Mesenchymal stem cell (in vitro differentiated cells and primary cell): ENCODE results near the gene DHX30.

Experiments used
- DNase-seq: peaks from one replicate; pipeline ENCODE4 v3.0.0-alpha.2; 2013
- H2AFZ ChIP-seq: one replicate; pipeline ENCODE4 v1.6.1; 2013; ENCODE audit warnings: low read depth, mild to moderate bottlenecking, control low read depth, inconsistent platforms, low read length, moderate library complexity
- H2AK5ac ChIP-seq: 2 replicates; pipeline ENCODE4 v1.6.1; 2013; ENCODE audit warnings: low read length, moderate library complexity, mild to moderate bottlenecking, inconsistent platforms; ENCODE audit not compliant: severe bottlenecking
- H2BK120ac ChIP-seq: one replicate; pipeline ENCODE4 v1.6.1; 2013; ENCODE audit warnings: low read depth, mild to moderate bottlenecking, inconsistent platforms, low read length, moderate library complexity
- H2BK12ac ChIP-seq, 2 experiments: one replicate each; pipeline ENCODE4 v1.6.1; 2013; ENCODE audit warnings: inconsistent platforms in 2 of 2, low read length in 2 of 2, mild to moderate bottlenecking in 2 of 2, moderate library complexity in 2 of 2, control low read depth in 1 of 2
- H2BK15ac ChIP-seq: one replicate; pipeline ENCODE4 v1.6.1; 2013; ENCODE audit warnings: mild to moderate bottlenecking, low read depth, inconsistent platforms; ENCODE audit not compliant: poor library complexity, severe bottlenecking
- H2BK5ac ChIP-seq: 2 replicates; pipeline ENCODE4 v1.6.1; 2013; ENCODE audit warnings: low read depth, mild to moderate bottlenecking, low read length, control low read depth, inconsistent platforms; ENCODE audit not compliant: poor library complexity, severe bottlenecking
- H3K14ac ChIP-seq, 2 experiments: one replicate each; pipeline ENCODE4 v1.6.1; 2013; ENCODE audit warnings: inconsistent platforms in 2 of 2, low read length in 2 of 2, control low read depth in 1 of 2, mild to moderate bottlenecking in 1 of 2, moderate library complexity in 1 of 2
- H3K18ac ChIP-seq, 2 experiments: one replicate each; pipeline ENCODE4 v1.6.1; 2013; ENCODE audit warnings: inconsistent platforms in 2 of 2, low read length in 2 of 2, control low read depth in 1 of 2, low read depth in 1 of 2, mild to moderate bottlenecking in 1 of 2
- H3K23ac ChIP-seq, 2 experiments: one replicate each; pipeline ENCODE4 v1.6.1; 2013; ENCODE audit warnings: inconsistent platforms in 2 of 2, low read length in 2 of 2, mild to moderate bottlenecking in 2 of 2, moderate library complexity in 2 of 2, control low read depth in 1 of 2
- H3K27ac ChIP-seq: 2 replicates; pipeline ENCODE4 v1.5.1; 2013; ENCODE audit warnings: mild to moderate bottlenecking, moderate library complexity, low read length, control low read depth, inconsistent platforms; ENCODE audit not compliant: poor library complexity, severe bottlenecking
- H3K27me3 ChIP-seq, 2 experiments: 2 replicates each; pipeline versions ENCODE4 v1.6.1 to v1.7.0; 2013; ENCODE audit warnings: low read length in 2 of 2, mild to moderate bottlenecking in 2 of 2, moderate library complexity in 2 of 2, control low read depth in 1 of 2, inconsistent platforms in 1 of 2; ENCODE audit not compliant: control insufficient read depth in 1 of 2, insufficient read depth in 1 of 2
- H3K36me3 ChIP-seq, 2 experiments: 2 replicates each; pipeline versions ENCODE4 v1.6.1 to v1.7.0; 2013; ENCODE audit warnings: low read length in 2 of 2, control low read depth in 1 of 2, inconsistent platforms in 1 of 2, low read depth in 1 of 2, mild to moderate bottlenecking in 1 of 2; ENCODE audit not compliant: insufficient read depth in 2 of 2, control insufficient read depth in 1 of 2
- H3K4ac ChIP-seq, 2 experiments: one replicate each; pipeline ENCODE4 v1.6.1; 2013; ENCODE audit warnings: inconsistent platforms in 2 of 2, low read length in 2 of 2, mild to moderate bottlenecking in 2 of 2, moderate library complexity in 2 of 2, control low read depth in 1 of 2, low read depth in 1 of 2
- H3K4me1 ChIP-seq: 2 replicates; pipeline ENCODE4 v1.6.1; 2013; ENCODE audit warnings: low read depth, low read length, control low read depth; ENCODE audit not compliant: control insufficient read depth, insufficient read depth
- H3K4me2 ChIP-seq: 2 replicates; pipeline ENCODE4 v1.6.1; 2013; ENCODE audit warnings: low read length, mild to moderate bottlenecking, inconsistent platforms; ENCODE audit not compliant: poor library complexity, severe bottlenecking
- H3K4me3 ChIP-seq, 2 experiments: 2 replicates each; pipeline versions ENCODE4 v1.5.1 to v1.7.0; 2013; ENCODE audit warnings: low read length in 2 of 2, mild to moderate bottlenecking in 2 of 2, control low read depth in 1 of 2, low read depth in 1 of 2; ENCODE audit not compliant: insufficient read depth in 1 of 2
- H3K79me1 ChIP-seq: replicated peaks from 2 replicates; pipeline ENCODE4 v1.6.1; 2013; ENCODE audit warnings: mild to moderate bottlenecking, control low read depth, low read length, inconsistent platforms; ENCODE audit not compliant: poor library complexity, severe bottlenecking
- H3K9ac ChIP-seq: 2 replicates; pipeline ENCODE4 v1.7.0; 2013; ENCODE audit warnings: mild to moderate bottlenecking, low read length, moderate library complexity
- H3K9me3 ChIP-seq: 2 replicates; pipeline ENCODE4 v1.7.0; 2013; ENCODE audit warnings: mild to moderate bottlenecking, low read length; ENCODE audit not compliant: control insufficient read depth
- H4K8ac ChIP-seq: one replicate; pipeline ENCODE4 v1.6.1; 2013; ENCODE audit warnings: inconsistent platforms, mild to moderate bottlenecking, low read length, moderate library complexity
- H4K91ac ChIP-seq: one replicate; pipeline ENCODE4 v1.6.1; 2013; ENCODE audit warnings: mild to moderate bottlenecking, low read length, inconsistent platforms
- WGBS: methylation state at CpG from one replicate; pipeline ENCODE4 v1.1.7; 2013; ENCODE audit warnings: mixed read lengths; 5-methylcytosine and 5-hydroxymethylcytosine counted together

The DHX30 gene

DNA sequence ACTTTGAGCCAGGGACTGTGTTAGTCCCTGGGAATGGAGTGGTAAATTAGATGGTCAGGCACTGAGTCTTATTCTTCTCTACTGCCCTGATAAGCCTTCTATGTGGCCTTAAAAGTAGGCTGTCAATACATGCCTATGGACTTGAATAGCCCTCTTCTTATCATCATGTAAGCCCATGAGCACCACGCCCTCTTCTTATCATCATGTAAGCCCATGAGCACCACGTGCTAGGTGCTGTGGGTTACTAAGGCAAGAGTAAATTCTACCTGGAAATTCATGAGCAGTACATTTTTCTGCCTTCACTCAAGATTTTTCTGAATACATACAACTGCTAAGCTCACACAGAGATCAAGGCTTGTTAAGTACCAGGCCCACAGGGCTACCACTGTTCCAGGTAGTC is 68.5 kb downstream of the DHX30 start:
- Histone ChIP-seq H3K36me3 (peaks cover 60 to 86% of the 10 kb centered on the region in 2 experiments), H4K91ac (no peak overlapping the region), H2AFZ (no peak overlapping the region), H4K8ac (no peak overlapping the region), H2BK120ac (no peak overlapping the region), H2BK15ac (no peak overlapping the region), H2AK5ac (no peak overlapping the region), H3K27ac (no peak overlapping the region), H3K18ac (no peak overlapping the region), H3K4ac (no peak overlapping the region), H3K9me3 (no peaks in the 10 kb centered on the region), H3K27me3 (no peaks in the 10 kb centered on the region), H3K4me2 (no peak overlapping the region), H3K14ac (no peak overlapping the region), H2BK12ac (no peak overlapping the region), H3K4me3 (no peak overlapping the region), H3K9ac (no peak overlapping the region), H3K4me1 (peaks cover 4% of the 10 kb centered on the region), H2BK5ac (no peak overlapping the region), H3K23ac (no peak overlapping the region), H3K79me1 (peaks cover 52% of the 10 kb centered on the region)
- WGBS = 98% methylated on average over 2 of the region's 2 CpGs
- no peak for DNase-seq

DNA sequence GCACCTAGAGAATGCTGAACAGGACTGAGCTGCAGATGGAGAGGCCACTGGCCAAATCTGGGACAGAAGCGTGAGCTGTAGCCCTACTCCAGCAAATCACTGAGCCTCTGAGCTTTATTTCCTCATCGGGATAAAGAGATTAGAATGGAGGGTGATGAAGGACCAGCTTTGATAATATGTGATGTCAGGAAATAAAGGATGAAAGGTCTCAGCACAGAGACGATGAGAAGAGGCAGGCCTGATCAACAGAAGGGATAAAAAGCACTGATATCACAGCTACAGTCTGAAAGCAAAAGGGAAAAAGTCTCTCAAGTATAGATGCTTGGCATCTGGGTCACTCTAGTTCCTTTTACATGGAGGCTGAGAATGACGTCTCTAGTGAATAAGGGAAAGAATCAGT is 70.0 kb downstream of the DHX30 start:
- DNase-seq = no peak
- Histone ChIP-seq H3K36me3 (peaks cover 44 to 80% of the 10 kb centered on the region in 2 experiments), H2BK15ac (no peak overlapping the region), H2BK5ac (no peak overlapping the region), H2AK5ac (no peak overlapping the region), H3K23ac (no peak overlapping the region), H3K18ac (no peak overlapping the region), H4K8ac (no peak overlapping the region), H3K14ac (no peak overlapping the region), H3K4me3 (no peak overlapping the region), H3K9me3 (no peaks in the 10 kb centered on the region), H3K27me3 (no peaks in the 10 kb centered on the region), H2BK120ac (no peak overlapping the region), H2AFZ (no peak overlapping the region), H3K4ac (no peak overlapping the region), H3K79me1 (peaks cover 48% of the 10 kb centered on the region), H3K4me1 (peaks cover 4% of the 10 kb centered on the region), H3K9ac (no peak overlapping the region), H4K91ac (no peak overlapping the region), H2BK12ac (no peak overlapping the region), H3K27ac (no peak overlapping the region), H3K4me2 (no peak overlapping the region)
- 92% methylated on average over 4 of the region's 4 CpGs for WGBS

- Histone ChIP-seq H3K27ac (no peak overlapping the region), H3K4me2 (no peak overlapping the region), H4K91ac (no peak overlapping the region), H4K8ac (no peak overlapping the region), H3K9me3 (no peaks in the 10 kb centered on the region), H3K79me1 (peaks cover 37% of the 10 kb centered on the region), H3K23ac (no peak overlapping the region), H2BK120ac (no peak overlapping the region), H3K14ac (no peak overlapping the region), H2BK15ac (no peak overlapping the region), H3K4ac (no peak overlapping the region), H2BK5ac (no peak overlapping the region), H3K9ac (no peak overlapping the region), H2BK12ac (no peak overlapping the region), H3K4me1 (peaks cover 4% of the 10 kb centered on the region), H3K27me3 (no peaks in the 10 kb centered on the region), H2AFZ (no peak overlapping the region), H3K36me3 (peaks cover 31 to 67% of the 10 kb centered on the region in 2 experiments), H2AK5ac (no peak overlapping the region), H3K18ac (no peak overlapping the region), H3K4me3 (no peak overlapping the region)
- DNase-seq = no peak
- WGBS = 100% methylated on average over 1 of the region's 2 CpGs
Observed at GRCh38 chr3:47874438-47874837, 71.5 kb downstream of the DHX30 start.

DNA sequence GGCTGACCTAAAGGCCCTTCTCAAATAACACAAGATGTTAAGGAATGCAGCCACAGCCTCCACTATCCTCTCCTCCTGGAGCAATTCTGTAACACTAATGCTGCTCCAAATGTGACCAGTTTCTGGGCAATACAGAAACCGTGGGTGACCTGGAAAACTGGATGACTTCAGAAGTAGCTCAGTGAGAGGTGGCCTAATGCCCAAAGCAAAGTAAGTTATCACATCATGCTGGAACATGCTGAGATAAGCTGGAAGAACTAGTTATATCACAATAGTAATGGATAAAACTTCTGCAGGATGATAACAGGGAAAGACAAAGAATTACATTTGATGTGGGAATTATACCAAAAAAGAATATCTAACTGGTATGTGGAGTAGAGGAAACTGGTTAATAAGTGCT is 72.0 kb downstream of the DHX30 start:
- Histone ChIP-seq H3K4ac (no peak overlapping the region), H3K23ac (no peak overlapping the region), H2AFZ (no peak overlapping the region), H3K9ac (peak overlapping the region; percentile 0), H3K27ac (no peak overlapping the region), H2BK15ac (no peak overlapping the region), H4K91ac (no peak overlapping the region), H3K18ac (no peak overlapping the region), H3K79me1 (peaks cover 36% of the 10 kb centered on the region), H3K4me3 (no peak overlapping the region), H3K36me3 (peaks cover 26 to 65% of the 10 kb centered on the region in 2 experiments), H3K4me1 (peaks cover 4% of the 10 kb centered on the region), H3K14ac (no peak overlapping the region), H2BK5ac (no peak overlapping the region), H2AK5ac (no peak overlapping the region), H2BK120ac (no peak overlapping the region), H2BK12ac (no peak overlapping the region), H3K4me2 (no peak overlapping the region), H3K9me3 (no peaks in the 10 kb centered on the region), H3K27me3 (no peaks in the 10 kb centered on the region), H4K8ac (no peak overlapping the region)
- no peak for DNase-seq
- WGBS = 85% methylated on average over 1 of the region's 1 CpG
